Activated CD8-positive, alpha-beta T cell treated with anti-CD3 and anti-CD28 coated beads, Interleukin-2, amount 10 ng/mL, durations not matched to agents 7 days and 5 days (primary cell): ENCODE data around the gene TSNAX. TPM values are rescaled to one million over a fixed set of nuclear protein-coding genes. Genes with fewer than 3 reads are reported as not detected.
"Not testable (repeated sequence)": the region's sequence is repeated elsewhere in the genome, so short reads cannot be mapped to it uniquely, and the experiment has no call there.

Experiments
- ATAC-seq: fragments of 150-1000 bp; cut with Tn5 transposase; one replicate; pipeline ENCODE4 v1.10.0; 2021; ENCODE audit warnings: moderate library complexity
- CTCF ChIA-PET: fragments of 350-600 bp; sonication (Branson Sonifier 250); formaldehyde crosslinking; loops from one replicate; lab custom pipeline; 2021; ENCODE audit warnings: antibody characterized with exemption; lab: Charles Lee
- POLR2A ChIA-PET: fragments of 350-600 bp; sonication (Branson Sonifier 250); formaldehyde crosslinking; loops from one replicate; lab custom pipeline; 2021; ENCODE audit warnings: antibody characterized with exemption; lab: Charles Lee
- DNase-seq: peaks from one replicate; pipeline ENCODE4 v3.0.0-alpha.2; 2020
- H3K27ac Mint-ChIP-seq: one replicate; pipeline ENCODE4 v1.8.0; 2021; ENCODE audit warnings: mild to moderate bottlenecking, mixed read lengths
- H3K27me3 Mint-ChIP-seq: one replicate; pipeline ENCODE4 v1.8.0; 2021; ENCODE audit warnings: low read depth, mixed read lengths
- H3K36me3 Mint-ChIP-seq: one replicate; pipeline ENCODE4 v1.8.0; 2021; ENCODE audit warnings: low read depth, mixed read lengths
- H3K4me1 Mint-ChIP-seq: one replicate; pipeline ENCODE4 v1.8.0; 2021; ENCODE audit warnings: low read depth, mixed read lengths
- H3K4me3 Mint-ChIP-seq: one replicate; pipeline ENCODE4 v1.8.0; 2021; ENCODE audit warnings: mild to moderate bottlenecking, mixed read lengths
- H3K9me3 Mint-ChIP-seq: one replicate; pipeline ENCODE4 v1.8.0; 2022; ENCODE audit warnings: mixed read lengths; ENCODE audit not compliant: insufficient read depth
- total RNA-seq, 2 experiments: library from RNA; stranded (reverse); gene quantifications; one replicate each; pipeline ENCODE4 v1.2.3, GENCODE V29; 2021

TSNAX gene
- total RNA-seq, 2 experiments from 2014 or later: 37.2 to 42.7 TPM

DNA sequence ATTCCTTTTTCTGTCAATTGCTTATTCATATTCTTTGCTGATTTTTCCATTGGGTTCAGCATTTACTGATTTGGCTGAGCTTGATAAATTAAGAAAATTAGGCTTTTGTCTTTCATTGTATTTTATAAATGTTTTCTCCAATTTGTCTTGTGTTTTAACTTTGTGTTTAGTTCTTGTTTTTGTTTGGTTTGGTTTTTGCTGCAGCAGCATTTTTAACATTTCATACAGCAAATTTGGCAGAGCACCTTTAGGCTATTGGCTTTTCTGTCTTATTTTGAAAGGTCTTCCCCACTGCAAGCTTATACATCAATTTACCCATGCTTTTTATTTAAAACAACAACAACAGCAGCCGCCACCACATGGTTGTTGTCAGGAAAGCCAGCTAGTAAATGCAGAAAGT lies 64.3 kb downstream of the TSNAX start:
- no peak for ATAC-seq
- peaks cover 2% of the 10 kb centered on the region for H3K27me3 Mint-ChIP-seq
- H3K4me3 Mint-ChIP-seq: no peak overlapping the region
- POLR2A ChIA-PET: no interaction called here
- DNase-seq: no peak
- H3K9me3 Mint-ChIP-seq: no peaks in the 10 kb centered on the region
- no peaks in the 10 kb centered on the region for H3K4me1 Mint-ChIP-seq
- H3K36me3 Mint-ChIP-seq: no peaks in the 10 kb centered on the region
- CTCF ChIA-PET: interaction anchor here (0.7 to 3.6 kb wide), 2 partner anchors 16 to 237 kb away, joined by 3 to 18 read pairs; no protein-coding TSS in a partner anchor
- no peak overlapping the region for H3K27ac Mint-ChIP-seq

- CTCF ChIA-PET: interaction anchor here (0.7 to 3.6 kb wide), 2 partner anchors 16 to 237 kb away, joined by 3 to 18 read pairs; no protein-coding TSS in a partner anchor
- H3K4me3 Mint-ChIP-seq, H3K9me3 Mint-ChIP-seq, H3K4me1 Mint-ChIP-seq, H3K36me3 Mint-ChIP-seq, ATAC-seq, DNase-seq, H3K27me3 Mint-ChIP-seq, H3K27ac Mint-ChIP-seq, POLR2A ChIA-PET: not testable (repeated sequence)
Observed at GRCh38 chr1:231593264-231593663, 64.8 kb downstream of the TSNAX start.

DNA sequence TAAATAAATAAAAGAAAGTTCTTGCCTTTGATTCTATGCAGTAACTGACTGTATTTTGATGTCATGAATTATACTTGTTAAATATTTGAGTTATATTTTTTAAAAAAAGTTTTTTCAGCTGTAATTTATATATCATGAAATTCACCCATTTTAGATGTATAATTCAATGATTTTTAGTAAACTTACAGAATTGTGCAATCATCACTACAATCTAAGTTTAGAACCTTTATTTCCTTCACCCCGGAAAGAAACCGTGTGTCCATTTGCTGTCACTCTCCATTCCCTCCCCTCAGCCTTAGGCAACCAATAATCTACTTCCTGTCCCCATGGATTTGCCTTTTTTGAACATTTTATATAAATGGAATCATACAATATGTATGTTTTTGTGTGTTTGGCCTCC lies 65.7 kb downstream of the TSNAX start:
- POLR2A ChIA-PET: no interaction called here
- H3K36me3 Mint-ChIP-seq: no peaks in the 10 kb centered on the region
- no peaks in the 10 kb centered on the region for H3K9me3 Mint-ChIP-seq

DNA sequence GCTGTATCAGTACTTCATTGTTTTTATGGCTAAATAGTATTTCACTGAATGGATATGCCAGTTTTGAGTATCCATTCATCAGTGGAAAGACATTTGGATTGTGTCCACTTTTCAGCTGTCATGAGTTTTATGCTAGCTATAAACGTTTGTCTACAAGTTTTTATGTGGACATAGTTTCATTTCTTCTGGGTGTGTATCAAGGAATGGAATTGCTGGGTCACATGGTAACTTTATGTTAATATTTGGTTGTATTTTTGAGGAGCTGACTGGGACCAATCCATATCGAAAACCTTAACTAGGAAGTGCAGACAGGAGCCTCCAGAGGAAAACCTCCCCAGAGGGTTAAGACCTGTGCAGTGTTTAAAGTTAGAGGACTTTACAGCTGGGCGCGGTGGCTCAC lies 66.3 kb downstream of the TSNAX start:
- CTCF ChIA-PET: no interaction called here
- no peak for ATAC-seq
- Mint-ChIP-seq H3K36me3 (no peaks in the 10 kb centered on the region), H3K4me3 (no peak overlapping the region), H3K27me3 (peaks cover 2% of the 10 kb centered on the region), H3K27ac (no peak overlapping the region), H3K4me1 (no peaks in the 10 kb centered on the region), H3K9me3 (no peaks in the 10 kb centered on the region)
- POLR2A ChIA-PET: no interaction called here
- DNase-seq: no peak

More for the DNA sequence above, 65.7 kb downstream of the TSNAX start:
- ATAC-seq (no peak), DNase-seq (no peak)
- CTCF ChIA-PET: no interaction called here
- Mint-ChIP-seq H3K27me3 (peaks cover 2% of the 10 kb centered on the region), H3K4me1 (no peaks in the 10 kb centered on the region), H3K27ac (no peak overlapping the region), H3K4me3 (no peak overlapping the region)

DNA sequence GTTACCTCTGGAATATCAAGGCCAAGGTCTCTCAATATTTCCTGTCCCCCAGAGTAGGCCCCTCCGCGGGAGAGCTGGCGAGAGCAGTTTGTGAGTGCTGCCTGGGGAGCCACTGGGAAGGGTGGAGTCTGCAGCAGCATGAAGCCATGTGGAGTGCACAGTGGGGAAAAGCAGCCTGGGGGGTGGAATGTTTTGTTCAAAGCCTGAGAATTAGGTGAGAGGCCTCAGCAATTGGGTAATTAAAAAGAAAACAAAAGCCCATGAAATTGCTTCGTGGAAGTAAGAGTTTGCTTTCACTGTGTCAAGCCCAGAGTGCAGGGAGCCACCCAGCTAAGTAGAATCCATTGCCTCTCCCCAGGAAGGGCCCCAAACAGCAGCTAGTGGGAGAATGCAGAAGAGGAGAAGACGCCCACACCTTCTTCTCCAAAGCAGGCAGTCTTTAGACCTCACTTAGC lies 67.9 kb downstream of the TSNAX start:
- H3K27me3 Mint-ChIP-seq: peaks cover 2% of the 10 kb centered on the region
- ChIA-PET POLR2A (no interaction called here), CTCF (interaction anchor here (1.0 kb wide), 1 partner anchor 238 kb away, joined by 3 read pairs; no protein-coding TSS in a partner anchor)
- H3K27ac Mint-ChIP-seq: no peak overlapping the region
- ATAC-seq (no peak), DNase-seq (no peak)
- no peaks in the 10 kb centered on the region for H3K36me3 Mint-ChIP-seq
- H3K4me3 Mint-ChIP-seq: no peak overlapping the region
- no peaks in the 10 kb centered on the region for H3K9me3 Mint-ChIP-seq
- no peaks in the 10 kb centered on the region for H3K4me1 Mint-ChIP-seq

DNA sequence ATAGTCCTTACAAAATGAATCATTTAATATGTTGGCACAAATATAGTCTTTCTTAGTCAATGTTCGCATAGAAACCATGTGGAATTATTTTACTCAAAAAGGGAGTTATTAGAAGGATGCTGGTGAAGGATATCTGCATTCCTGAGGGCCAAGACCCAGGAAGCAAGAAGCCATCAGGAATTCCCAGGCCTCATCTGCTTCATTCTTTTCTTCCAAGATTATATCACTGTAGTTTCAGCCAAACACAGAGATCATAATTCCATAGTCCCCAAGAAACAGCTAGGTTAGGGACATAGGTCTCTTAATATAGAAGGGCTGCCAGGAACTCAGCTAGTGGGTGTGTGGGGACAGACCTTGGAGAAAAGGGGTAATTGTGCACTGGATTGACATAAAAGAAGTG lies 69.5 kb downstream of the TSNAX start:
- H3K36me3 Mint-ChIP-seq: no peaks in the 10 kb centered on the region
- H3K4me1 Mint-ChIP-seq: no peaks in the 10 kb centered on the region
- POLR2A ChIA-PET: interaction anchor here (1.0 kb wide), 1 partner anchor 14 kb away, joined by 6 read pairs; no protein-coding TSS in a partner anchor
- H3K27ac Mint-ChIP-seq: no peak overlapping the region
- ATAC-seq: no peak
- DNase-seq: no peak
- no peak overlapping the region for H3K4me3 Mint-ChIP-seq
- H3K27me3 Mint-ChIP-seq: no peaks in the 10 kb centered on the region
- CTCF ChIA-PET: interaction anchor here (1.0 to 2.1 kb wide), 4 partner anchors 7 to 282 kb away, joined by 3 to 8 read pairs (median 4); partner anchors contain the start of genes EXOC8 and SPRTN
- no peaks in the 10 kb centered on the region for H3K9me3 Mint-ChIP-seq

- H3K9me3 Mint-ChIP-seq: no peaks in the 10 kb centered on the region
- no peak overlapping the region for H3K27ac Mint-ChIP-seq
- H3K27me3 Mint-ChIP-seq: no peaks in the 10 kb centered on the region
- H3K4me3 Mint-ChIP-seq: no peak overlapping the region
- peaks cover 14% of the 10 kb centered on the region for H3K4me1 Mint-ChIP-seq
- CTCF ChIA-PET: interaction anchor here (1.2 to 1.9 kb wide), 4 partner anchors 11 to 243 kb away, joined by 3 to 6 read pairs (median 4); no protein-coding TSS in a partner anchor
- H3K36me3 Mint-ChIP-seq: no peaks in the 10 kb centered on the region
- DNase-seq (no peak), ATAC-seq (no peak)
- POLR2A ChIA-PET: interaction anchor here (1.1 kb wide), 1 partner anchor 263 kb away, joined by 3 read pairs; the partner anchor contains the start of genes EXOC8 and SPRTN
Observed at GRCh38 chr1:231600458-231600976, 72.0 kb downstream of the TSNAX start.

DNA sequence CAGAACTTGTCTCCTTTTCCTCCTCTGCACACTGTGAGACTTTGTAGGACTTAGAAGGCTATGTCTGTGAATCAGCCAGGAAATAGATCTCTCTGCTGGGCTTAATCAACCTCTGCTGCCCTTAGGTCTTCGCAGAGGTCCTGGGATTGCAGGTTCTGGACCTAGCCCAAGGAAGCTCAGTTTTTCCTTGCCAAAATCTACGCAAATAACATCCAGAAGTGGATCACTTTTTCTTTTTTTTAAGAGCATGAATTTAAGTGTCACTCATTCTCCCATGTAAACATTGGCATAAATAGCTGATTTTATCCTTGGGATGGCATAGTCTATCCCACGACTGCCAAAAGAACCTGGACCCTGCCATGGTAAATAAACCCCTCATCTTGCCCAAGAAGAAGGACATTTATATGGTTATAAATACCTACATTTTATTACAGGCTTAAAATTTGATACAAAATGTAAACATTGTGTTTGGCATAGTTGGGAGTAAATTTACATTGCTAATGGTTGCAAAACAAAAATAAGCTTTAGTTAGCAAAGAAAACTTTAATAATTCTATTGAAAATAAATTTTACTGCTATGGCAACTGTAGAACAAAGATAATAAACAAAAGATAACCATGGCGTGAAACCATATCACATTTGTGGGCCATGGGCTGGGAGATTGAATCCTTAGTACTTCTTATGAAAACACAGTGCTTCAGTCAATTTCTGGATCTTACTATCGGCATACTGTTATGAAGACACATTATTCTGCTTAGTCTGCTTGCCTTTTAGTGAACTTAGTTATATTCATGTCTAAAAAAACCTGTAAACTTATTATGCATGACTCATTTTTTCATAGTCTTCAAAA lies 73.6 kb downstream of the TSNAX start:
- no peak overlapping the region for H3K4me3 Mint-ChIP-seq
- no peaks in the 10 kb centered on the region for H3K27me3 Mint-ChIP-seq
- H3K36me3 Mint-ChIP-seq: no peaks in the 10 kb centered on the region
- H3K4me1 Mint-ChIP-seq: peaks cover 15% of the 10 kb centered on the region
- DNase-seq: no peak
- H3K9me3 Mint-ChIP-seq: no peaks in the 10 kb centered on the region
- CTCF ChIA-PET: interaction anchor here (1.2 to 1.6 kb wide), 3 partner anchors 11 to 16 kb away, joined by 3 to 6 read pairs (median 4); no protein-coding TSS in a partner anchor
- ATAC-seq: no peak
- POLR2A ChIA-PET: no interaction called here
- H3K27ac Mint-ChIP-seq: no peak overlapping the region

DNA sequence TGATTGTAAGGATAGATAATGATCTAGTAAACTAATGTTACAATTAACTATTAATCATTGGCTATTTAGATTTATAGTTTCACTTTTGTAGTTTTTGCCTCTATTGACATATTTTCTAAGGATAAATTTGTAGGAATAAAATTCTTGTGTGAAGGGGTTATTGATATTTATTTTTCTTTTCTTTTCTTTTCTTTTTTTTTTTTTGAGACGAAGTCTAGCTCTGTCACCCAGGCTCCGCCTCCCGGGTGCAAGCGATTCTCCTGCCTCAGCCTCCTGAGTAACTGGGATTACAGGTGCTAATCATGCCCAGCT lies 74.2 kb downstream of the TSNAX start:
- no peak overlapping the region for H3K4me3 Mint-ChIP-seq
- CTCF ChIA-PET: interaction anchor here (0.9 to 1.6 kb wide), 3 partner anchors 12 to 245 kb away, joined by 3 to 9 read pairs (median 6); no protein-coding TSS in a partner anchor
- H3K36me3 Mint-ChIP-seq: no peaks in the 10 kb centered on the region
- DNase-seq: no peak
- POLR2A ChIA-PET: no interaction called here
- peaks cover 5% of the 10 kb centered on the region for H3K27me3 Mint-ChIP-seq
- peaks cover 15% of the 10 kb centered on the region for H3K4me1 Mint-ChIP-seq
- no peak overlapping the region for H3K27ac Mint-ChIP-seq
- no peaks in the 10 kb centered on the region for H3K9me3 Mint-ChIP-seq
- no peak for ATAC-seq

DNA sequence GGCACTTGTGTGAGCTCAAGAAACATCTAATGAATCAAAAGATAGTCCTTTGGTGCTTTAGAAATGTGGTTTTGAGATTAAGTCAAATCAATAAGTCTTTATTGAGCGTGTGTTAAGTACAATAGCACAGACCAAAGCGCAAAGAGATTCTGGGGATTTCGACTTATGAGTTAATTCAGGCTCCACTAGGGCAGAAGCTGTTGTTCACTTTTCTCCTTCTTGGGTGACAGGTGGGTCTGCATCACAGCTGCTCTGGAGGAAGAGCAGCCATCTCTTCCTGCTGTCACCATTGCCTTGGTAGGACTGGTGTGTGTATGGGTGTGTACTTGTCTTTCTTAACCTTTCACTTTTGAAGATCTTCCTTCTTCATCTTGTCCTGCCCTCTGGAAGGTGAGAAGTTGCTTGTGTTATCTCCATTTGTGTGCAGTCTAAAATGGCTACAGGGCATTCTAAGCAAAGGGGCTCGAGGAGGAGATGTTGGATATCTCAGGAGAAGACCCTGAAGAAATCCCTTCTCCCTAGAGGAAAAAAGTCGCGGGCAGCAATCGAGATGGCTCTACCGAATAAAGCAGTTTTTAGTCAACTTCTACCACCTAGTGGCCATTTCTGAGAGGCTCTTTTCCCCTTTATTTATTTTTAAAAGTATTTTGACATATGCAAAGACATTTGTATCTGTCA lies 75.3 kb downstream of the TSNAX start:
- peak; percentile 91 for ATAC-seq
- H3K36me3 Mint-ChIP-seq: peaks cover 3% of the 10 kb centered on the region
- H3K9me3 Mint-ChIP-seq: no peaks in the 10 kb centered on the region
- POLR2A ChIA-PET: no interaction called here
- H3K4me1 Mint-ChIP-seq: peaks cover 18% of the 10 kb centered on the region
- peak overlapping the region; percentile 89 for H3K27ac Mint-ChIP-seq
- peak; percentile 65 for DNase-seq
- CTCF ChIA-PET: interaction anchor here (0.6 to 1.9 kb wide), 12 partner anchors 9 to 337 kb away, joined by 3 to 10 read pairs (median 3); partner anchors contain the start of genes EXOC8 and SPRTN
- peaks cover 11% of the 10 kb centered on the region for H3K27me3 Mint-ChIP-seq
- peak overlapping the region; percentile 92 for H3K4me3 Mint-ChIP-seq

- peak overlapping the region; percentile 92 for H3K4me3 Mint-ChIP-seq
- H3K27me3 Mint-ChIP-seq: peaks cover 11% of the 10 kb centered on the region
- H3K4me1 Mint-ChIP-seq: peaks cover 18% of the 10 kb centered on the region
- POLR2A ChIA-PET: no interaction called here
- DNase-seq (no peak), ATAC-seq (no peak)
- H3K36me3 Mint-ChIP-seq: peaks cover 3% of the 10 kb centered on the region
- H3K9me3 Mint-ChIP-seq: no peaks in the 10 kb centered on the region
- CTCF ChIA-PET: interaction anchor here (0.6 to 1.9 kb wide), 7 partner anchors 8 to 338 kb away, joined by 3 to 10 read pairs (median 5); no protein-coding TSS in a partner anchor
- H3K27ac Mint-ChIP-seq: no peak overlapping the region
Observed at GRCh38 chr1:231604276-231604621, 75.8 kb downstream of the TSNAX start.
